NCI-H146 treated with DMSO at 0.1 percent for 48 hours (cell line): ENCODE results near the gene RNF208.
"Not testable (repeated sequence)": the region's sequence is repeated elsewhere in the genome, so short reads cannot be mapped to it uniquely, and the experiment has no call there.

Source experiments
- DNase-seq: peaks from one replicate; lab custom pipeline; 2025; ENCODE audit not compliant: unreplicated experiment; lab: John Stamatoyannopoulos, UW

Gene RNF208

DNA sequence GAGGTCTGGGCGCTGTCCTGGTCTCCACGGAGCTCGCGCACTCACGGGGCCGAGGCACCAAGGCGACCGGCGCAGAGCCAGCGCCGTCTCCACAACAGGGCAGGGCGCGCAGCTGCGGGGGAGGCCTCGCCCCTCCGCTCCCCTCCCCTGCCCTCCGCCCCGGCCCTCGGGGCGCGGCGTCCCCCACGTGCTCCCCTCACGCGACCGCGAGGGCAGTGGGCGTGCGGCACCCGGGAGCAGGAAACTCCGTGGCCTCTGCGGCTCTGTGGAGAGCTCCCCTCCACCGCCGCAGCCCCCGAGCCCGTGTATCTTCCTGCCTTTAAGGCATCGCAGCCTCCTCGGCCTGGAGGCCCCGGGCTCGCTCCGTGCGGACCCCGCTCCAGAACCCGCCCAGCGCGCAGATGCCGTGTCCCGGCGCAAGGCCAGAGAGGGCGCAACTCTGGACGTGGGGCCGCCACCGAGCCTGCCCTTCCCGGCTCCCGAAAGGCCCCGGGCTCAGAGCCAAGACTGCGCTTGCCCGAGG lies 18.3 kb upstream of the RNF208 start:
- DNase-seq, result no peak

DNA sequence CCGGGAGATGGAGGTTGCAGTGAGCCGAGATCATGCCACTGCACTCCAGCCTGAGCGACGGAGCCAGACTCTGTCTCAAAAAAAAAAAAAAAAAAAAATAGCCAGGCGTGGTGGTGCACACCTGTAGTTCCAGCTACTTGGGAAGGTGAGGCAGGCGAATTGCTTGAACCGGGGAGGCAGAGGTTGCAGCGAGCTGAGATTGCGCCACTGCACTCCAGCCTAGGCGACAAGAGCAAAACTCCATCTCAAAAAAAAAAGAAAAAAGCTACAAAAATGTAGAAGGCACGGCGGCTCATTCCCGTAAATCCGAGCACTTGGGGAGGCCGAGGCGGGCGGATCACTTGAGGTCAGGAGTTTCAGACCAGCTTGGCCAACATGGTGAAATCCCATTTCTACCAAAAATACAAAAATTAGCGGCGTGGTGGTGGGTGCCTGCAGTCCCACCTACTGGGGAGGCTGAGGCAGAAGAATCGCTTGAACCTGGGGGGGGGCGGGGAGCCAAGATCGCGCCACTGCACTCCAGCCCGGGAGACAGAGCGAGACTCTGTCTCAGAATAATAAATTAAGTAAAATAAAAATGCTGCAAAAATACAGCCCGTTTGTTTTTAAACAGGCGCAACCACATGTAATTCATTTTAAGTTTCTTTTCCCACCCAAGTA lies 17.6 kb upstream of the RNF208 start:
- not testable (repeated sequence) for DNase-seq

DNA sequence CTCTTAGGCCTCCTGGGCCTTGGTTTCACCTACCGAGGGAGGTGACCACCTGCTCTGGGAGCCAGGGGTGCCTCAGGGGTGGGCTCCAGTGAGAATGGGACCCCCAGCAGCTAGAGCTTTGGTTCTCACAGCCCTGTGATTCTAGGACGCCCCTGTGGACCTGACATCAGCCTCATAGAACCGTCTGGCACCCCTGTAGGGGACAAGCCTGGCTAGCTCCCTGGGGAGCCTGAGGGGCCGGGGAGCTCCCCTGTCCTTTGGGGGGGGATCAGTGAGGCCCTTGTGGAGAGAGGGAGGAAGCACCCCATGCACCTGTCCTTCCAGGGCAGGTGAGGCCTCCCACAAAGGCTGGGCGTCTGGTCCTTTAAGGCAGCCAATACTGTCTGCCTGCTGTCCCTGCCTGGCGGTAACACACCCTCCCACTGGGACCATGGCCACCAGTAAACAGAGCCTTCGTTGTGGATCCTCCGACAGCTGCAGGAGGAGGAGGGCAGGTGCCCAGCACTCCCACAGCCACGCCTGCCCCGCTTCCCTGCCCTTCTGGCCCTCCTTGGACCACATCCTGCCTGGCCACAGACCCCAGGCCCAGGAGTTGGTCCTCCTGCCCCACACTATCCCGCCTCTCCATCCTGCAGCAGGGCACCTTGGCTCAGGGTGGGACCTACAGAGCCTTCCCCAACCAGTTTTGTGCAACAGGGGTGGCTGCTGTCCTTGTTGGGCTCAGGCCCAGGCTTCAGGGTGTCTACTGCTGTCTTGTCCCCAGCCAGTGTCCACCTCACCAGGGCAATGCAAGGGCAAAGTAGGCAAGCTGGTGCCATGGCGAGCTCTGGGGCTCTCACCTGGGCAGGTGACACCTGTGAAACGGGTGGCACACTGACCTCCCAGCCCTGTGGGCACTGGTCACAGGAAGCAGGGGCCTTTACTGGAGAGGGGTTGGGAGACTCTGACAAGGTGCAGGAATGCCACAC lies 16.0 kb upstream of the RNF208 start:
- peak; percentile 45 for DNase-seq

DNA sequence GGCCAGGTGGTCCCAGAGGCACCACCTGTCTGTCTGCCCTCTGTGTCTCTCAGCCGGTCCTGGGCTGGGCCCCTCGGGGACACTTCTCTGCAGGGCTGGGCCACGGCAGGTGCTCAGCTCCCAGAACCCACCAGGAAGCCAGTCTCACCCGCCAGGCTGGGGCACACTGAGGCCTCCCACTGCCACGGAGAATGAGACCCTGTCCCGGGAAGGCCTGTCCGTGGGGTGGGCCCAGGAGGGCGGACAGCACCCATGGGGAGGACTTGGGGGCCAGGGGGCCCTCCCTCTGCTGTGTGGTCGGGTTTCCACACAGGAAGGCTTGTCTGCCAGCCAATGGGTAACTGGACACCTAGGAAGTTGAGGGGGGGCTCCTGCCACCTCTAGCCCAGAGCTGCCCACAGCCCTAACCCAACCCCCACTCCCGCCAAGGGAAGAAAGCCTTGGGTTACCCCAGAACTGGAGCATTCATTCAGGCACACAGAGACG lies 14.9 kb upstream of the RNF208 start:
- no peak for DNase-seq

DNA sequence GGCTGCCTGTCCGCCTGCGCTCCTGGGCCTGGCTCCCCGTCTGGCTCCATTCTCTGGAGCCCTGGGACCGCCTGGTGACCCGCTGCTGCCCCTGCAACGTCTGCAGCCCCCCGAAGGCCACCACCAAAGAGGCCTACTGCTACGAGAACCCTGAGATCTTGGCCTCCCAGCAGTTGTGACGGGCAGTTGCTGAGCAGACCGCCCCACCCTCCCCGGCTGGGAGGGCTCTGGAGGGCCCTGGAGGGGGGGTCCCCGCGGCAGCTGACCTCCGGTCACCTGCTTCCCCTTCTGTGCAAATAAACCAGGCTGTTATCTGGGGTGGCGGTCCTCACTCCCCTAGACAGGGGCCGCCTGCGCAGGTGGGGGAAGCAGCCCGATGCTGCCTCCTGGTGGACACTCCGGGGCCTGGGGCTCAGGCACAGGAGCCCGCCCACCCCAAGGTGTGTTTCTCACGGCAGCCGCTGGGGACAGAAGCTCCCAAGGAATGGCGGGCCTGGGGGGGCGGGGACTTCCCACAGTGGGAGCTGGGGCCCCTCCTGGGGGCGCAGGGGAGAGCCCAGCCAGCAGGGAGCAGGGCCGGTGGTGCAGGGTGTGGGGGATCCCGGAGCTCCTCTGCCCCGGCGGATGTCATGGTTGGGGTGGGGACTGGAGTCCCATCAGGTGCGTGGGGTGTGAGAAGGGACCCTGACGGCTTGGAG lies 14.3 kb upstream of the RNF208 start:
- peak; percentile 57 for DNase-seq

DNA sequence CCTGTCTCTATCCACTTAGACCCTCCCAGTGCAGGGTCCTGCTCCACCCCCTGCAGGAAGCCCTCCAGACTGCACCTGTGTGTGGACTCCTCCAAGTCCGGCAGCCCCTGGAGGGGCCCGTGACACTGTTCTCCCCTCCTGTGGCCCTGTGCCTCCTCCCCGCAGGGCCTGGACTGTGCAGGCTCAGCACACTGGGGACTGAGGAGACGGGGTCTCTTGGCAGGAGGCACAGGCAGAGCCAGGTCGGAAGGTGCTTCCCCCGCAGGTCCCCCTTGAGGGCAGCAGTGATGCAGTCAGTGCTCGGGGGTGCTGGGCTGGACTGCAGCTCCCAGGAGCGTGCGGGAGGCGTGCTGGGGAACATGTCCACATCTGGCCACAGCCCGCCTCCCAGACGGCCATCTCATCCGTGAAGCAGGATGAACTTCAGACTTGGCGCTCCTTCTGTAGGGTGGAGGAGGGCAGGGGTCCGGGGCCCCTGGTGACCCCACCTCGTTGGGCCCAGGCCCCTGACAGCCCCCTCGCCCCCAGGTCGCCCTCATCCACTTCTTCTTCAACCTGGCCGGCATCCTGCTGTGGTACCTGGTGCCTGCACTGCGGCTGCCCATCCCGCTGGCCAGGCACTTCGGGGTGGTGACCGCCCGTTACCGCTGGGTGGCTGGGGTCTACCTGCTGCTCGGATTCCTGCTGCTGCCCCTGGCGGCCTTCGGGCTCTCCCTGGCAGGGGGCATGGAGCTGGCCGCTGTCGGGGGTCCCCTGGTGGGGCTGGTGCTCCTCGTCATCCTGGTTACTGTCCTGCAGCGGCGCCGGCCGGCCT lies 13.6 kb upstream of the RNF208 start:
- DNase-seq, result no peak

DNA sequence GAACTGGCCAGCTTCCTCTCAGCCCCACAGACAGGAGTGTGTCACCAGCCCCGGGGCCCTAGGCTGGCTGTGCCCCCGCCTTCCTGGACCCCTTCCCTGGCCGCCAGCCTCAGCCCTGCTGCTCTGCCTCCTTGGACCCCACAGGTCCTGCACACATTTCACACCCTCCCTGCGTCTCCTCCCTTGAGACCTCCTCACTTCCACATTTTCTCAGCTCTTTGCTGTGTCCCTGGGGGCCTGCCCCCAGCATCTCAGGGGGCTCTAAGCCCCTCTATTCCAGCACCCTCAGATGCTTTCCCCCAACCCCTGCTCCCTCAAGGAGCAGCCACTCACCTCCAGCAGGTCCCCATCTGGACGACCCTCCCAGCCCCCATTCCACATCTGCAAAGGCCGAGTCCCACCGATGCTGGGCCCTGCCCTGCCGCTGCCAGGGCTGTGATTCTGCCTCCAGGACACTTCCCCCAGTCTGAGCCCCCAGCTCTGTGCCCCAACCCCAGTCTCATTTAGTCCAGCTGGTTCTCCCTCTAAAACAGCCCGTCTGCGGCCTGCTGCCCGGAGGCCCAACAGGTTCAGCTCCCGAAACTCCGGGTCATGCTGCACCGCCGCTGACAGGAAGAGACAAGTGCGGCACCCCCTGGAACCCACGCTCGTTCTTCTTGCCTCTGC lies 12.9 kb upstream of the RNF208 start:
- no peak for DNase-seq

DNA sequence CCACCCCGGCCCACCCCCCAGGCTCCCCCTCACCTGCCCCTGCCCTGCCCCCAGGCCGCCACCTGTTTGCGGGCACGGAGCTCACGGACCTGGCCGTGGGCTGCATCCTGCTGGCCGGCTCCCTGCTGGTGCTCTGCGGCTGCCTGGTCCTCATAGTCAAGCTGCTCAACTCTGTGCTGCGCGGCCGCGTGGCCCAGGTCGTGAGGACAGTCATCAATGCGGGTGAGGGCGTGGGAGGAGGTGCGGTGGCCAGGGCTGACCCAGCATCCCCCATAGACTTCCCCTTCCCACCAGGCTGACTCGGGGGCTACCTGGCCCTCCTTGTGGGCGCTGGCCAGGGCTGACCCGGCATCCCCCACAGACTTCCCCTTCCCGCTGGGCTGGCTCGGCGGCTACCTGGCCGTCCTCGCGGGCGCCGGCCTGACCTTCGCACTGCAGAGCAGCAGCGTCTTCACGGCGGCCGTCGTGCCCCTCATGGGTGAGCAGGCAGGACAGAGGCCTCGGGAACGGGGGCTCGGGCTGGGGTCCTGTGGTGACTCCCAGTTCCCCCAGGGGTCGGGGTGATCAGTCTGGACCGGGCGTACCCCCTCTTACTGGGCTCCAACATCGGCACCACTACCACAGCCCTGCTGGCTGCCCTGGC lies 12.1 kb upstream of the RNF208 start:
- DNase-seq, result no peak

DNA sequence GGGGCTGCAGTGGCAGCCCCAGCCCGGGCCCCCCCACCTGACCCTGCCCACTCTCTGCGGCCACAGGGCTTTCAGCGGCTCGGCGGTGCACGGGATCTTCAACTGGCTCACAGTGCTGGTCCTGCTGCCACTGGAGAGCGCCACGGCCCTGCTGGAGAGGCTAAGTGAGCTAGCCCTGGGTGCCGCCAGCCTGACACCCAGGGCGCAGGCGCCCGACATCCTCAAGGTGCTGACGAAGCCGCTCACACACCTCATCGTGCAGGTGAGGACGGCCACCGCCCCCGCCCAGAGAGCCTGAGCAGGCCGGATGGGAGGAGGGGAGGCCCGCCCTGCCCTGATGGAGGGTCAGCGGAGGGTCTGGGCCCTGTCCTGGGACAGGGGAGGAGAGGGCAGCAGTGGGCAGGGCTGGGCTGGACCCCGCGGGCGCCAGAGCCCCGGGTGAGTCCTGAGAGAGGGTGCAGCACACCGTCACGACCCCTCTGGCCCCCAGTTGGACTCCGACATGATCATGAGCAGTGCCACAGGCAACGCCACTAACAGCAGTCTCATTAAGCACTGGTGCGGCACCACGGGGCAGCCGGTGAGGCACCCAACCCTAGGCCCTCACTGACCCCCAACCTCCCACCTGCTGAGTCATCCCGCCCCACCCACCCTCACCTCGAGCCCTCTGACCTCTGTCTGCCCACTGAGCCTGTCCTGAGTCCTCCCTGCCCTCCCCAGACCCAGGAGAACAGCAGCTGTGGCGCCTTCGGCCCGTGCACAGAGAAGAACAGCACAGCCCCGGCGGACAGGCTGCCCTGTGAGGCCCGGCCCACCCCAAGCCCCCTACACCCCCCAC lies 11.3 kb upstream of the RNF208 start:
- no peak for DNase-seq

DNA sequence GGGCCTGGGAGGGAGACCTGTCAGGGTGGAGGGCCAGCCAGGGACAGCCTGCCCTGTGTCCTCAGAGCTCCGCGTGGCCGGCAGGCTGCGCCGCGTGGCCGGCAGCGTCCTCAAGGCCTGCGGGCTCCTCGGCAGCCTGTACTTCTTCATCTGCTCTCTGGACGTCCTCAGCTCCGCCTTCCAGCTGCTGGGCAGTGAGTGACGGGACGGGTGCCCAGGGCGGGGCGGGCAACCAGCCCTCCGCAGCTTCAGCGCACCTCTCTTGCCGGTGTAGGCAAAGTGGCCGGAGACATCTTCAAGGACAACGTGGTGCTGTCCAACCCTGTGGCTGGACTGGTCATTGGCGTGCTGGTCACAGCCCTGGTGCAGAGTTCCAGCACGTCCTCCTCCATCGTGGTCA lies 10.5 kb upstream of the RNF208 start:
- DNase-seq, result no peak

DNA sequence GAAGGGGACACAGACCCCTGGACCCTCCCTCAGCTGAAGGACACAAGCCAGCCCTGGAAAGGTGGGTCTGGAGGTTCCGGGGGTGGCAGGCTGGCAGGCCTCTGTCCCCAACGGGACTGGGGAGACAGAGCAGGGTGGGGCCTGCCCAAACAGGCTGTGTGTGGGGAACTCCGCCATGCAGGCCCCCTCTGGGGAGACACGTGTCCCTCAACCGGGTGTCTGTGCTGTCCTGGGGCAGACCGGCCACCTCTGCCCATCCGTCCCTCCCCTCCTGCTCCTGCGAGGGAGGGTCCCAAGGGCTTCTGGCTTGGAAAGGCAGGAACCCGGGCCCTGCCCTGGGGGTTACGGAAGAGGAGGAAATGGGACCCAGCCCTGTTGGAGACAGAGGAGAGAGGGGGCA lies 10.1 kb upstream of the RNF208 start:
- DNase-seq, result no peak

DNA sequence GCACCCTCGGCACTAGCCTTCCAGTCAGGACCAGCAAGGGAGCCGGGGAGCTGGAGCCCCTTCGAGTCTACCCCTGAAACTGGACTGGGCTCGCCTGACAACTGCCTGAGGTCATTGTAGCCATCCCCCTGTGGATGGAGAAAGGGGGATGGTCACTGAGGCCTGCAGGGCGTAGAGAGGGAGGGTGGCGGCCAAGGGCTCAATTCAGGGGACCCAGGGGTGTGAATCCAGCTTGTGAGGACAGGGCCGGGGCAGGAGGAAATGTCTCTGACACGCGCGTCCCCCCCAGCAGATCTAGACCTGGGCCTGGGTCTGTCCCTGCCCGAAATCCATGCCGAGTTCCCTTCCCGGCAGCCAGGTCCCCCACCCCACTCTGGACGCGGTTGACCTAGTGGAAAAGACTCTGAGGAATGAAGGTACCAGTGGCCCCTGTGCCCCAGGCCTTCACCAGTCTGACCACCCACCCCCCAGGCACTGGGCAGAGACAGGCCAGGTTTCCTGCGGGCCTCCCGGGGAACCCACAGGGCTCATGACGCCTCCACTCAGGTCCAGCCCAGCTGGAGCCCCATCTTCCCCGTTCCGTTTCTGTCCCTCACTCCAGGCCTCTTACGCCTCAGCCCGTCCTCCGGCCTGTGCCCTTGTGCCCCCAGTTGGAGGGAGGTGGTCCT lies 9.5 kb upstream of the RNF208 start:
- no peak for DNase-seq

DNA sequence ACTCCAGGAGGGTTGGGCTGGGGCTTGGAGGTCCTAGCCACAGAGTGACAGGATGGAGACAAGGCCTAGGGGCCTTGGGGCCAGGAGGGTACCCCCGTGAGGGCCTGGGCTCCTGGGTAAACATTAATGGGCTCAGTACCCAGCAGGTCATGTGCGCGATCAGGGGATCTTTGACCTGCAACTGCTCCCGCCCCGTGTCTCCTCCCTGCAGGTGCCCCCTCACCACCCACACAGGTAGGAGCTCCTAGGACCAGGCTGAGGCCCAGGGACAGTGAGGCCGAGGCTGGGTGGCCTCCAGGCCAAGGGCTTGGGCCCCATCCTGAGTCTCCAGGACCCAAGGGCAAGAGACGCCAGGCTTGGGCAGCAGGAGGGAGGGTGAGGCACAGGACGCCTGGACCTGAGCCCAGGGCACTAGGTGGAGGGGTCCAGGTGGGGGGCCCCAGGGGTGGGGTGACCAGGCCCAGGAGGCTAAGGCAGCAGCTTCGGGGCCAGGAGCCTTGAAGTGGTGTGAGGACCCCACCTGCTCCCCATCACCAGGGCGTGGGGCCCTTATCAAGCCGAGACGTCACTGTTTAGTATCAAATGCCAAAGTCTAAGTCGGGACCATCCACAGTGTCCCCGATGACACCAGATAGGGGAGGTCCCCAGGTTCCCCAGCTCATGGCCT lies 8.8 kb upstream of the RNF208 start, which contains the start of gene SLC34A3:
Gene SLC34A3 (plus strand): TSS at position 197 of the 667 bp plus-strand sequence. CDS start 802 bp downstream, outside the sequence.
- no peak for DNase-seq

DNA sequence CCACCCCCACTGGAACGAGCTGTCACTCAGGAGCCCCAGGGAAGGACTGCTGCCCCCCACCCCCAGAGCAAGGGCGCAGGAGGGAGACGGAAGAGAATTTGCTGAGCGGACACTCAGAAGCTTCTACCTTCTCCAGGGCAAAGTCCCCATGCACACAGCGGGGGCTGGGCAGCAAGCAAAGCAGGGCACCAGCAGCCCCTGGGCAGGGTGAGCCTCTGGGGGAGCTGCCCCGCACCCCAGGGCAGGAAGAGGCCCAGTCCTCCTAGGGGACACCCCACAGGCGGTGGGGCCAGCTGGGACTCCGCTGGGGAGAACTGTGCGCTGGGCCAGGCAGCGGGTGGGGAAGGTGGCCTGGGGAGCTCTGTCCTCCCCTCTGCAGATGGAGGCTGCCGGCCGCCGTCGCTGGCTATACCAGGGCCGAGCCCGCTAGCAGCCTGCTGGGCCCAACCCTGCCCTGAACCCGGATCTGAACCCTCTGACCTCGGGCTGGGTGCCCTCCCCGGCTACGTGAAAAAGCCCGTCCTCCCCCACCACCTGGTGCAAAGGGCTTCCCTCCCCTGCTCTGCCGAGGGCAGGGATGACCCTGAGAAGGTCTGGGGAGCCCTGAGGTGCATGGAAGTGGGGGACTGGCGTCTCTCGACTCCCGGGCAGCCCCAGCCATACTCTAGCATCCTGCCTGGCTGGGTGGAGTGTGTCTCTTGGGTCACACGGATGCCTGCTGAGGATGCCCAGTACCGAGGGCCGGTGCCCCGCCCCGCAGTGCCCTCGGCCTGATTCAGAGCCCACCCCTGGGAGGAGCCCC lies 8.1 kb upstream of the RNF208 start:
- DNase-seq, result no peak

DNA sequence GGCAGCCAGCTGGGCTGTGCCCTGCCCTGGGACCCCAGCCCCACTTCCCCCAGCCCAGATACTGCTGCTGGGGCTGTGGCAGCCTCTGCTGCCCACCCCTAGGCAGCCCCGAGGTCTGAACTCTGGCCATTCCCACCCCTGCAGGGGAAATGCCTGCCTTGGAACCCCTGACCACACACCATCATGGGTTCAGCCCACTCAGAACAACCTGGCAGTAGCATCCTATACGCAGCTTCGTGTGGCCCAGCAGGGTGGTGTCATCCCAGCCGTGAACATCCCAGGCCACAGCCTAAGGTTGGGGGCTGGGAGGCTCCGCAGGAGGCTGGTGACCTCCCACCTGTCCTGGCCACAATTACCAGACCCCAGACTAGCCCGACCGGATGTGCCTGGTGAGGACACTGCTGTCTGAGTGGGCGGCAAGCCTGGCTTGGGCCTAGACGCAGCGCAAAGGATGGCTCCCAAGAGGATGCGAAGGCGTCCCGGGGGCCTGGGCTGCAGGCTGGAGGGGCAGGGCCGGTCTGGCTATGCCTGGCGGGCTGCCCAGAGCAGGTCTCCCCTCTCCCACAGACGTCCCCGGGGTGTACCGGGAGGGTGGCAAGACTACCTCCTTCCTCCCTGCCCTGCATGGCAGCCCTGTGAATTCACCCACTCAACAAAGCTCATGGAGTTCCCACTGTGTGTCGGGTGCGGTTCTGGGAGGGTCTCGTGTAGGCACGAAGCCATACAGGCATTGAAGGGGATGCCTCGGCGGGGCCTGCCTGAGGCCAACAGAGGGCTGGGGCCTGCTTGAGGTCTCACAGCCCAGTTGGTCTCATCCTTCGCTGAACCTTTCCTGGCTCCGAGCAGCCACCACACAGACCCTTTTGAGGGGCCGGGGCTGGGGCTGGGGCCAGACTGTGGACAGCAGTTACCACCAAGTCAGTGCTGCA lies 7.2 kb upstream of the RNF208 start:
- no peak for DNase-seq
